Chondrocyte (in vitro differentiated cells): ENCODE data around the gene SPRN. TPM values are rescaled to one million over a fixed set of nuclear protein-coding genes. Genes with fewer than 3 reads are reported as not detected.

Experiments used
- DNase-seq: peaks from one replicate; pipeline ENCODE4 v3.0.0; 2021; ENCODE audit warnings: mixed read lengths, low spot score
- H3K27ac Mint-ChIP-seq: one replicate; pipeline ENCODE4 v1.8.0; 2021; ENCODE audit warnings: mild to moderate bottlenecking, moderate library complexity, mixed read lengths; ENCODE audit not compliant: unreplicated experiment
- H3K27me3 Mint-ChIP-seq: 2 replicates; pipeline ENCODE4 v1.8.0; 2021; ENCODE audit warnings: low read depth, mixed read lengths
- H3K36me3 Mint-ChIP-seq: 2 replicates; pipeline ENCODE4 v1.8.0; 2021; ENCODE audit warnings: low read depth, mixed read lengths
- H3K4me1 Mint-ChIP-seq: 2 replicates; pipeline ENCODE4 v1.8.0; 2021; ENCODE audit warnings: low read depth, mild to moderate bottlenecking, mixed read lengths
- H3K4me3 Mint-ChIP-seq: one replicate; pipeline ENCODE4 v1.8.0; 2021; ENCODE audit warnings: mild to moderate bottlenecking, moderate library complexity, mixed read lengths; ENCODE audit not compliant: unreplicated experiment
- H3K9me3 Mint-ChIP-seq: 2 replicates; pipeline ENCODE4 v1.8.0; 2021; ENCODE audit warnings: low read depth, mixed read lengths
- total RNA-seq: library from RNA; stranded (reverse); gene quantifications from 3 replicates; pipeline ENCODE4 v1.2.1, GENCODE V29; 2021
- TF ChIP-seq, protein P1 (sequence below): fragments of 200-600 bp; sonication (generic); IDR thresholded peaks from 2 replicates; pipeline ENCODE4 v1.5.0; 2021; ENCODE audit warnings: antibody characterized with exemption, mild to moderate bottlenecking, moderate library complexity

SPRN gene
- total RNA-seq, 1 donor from 2014 or later, result 6.5 TPM

DNA sequence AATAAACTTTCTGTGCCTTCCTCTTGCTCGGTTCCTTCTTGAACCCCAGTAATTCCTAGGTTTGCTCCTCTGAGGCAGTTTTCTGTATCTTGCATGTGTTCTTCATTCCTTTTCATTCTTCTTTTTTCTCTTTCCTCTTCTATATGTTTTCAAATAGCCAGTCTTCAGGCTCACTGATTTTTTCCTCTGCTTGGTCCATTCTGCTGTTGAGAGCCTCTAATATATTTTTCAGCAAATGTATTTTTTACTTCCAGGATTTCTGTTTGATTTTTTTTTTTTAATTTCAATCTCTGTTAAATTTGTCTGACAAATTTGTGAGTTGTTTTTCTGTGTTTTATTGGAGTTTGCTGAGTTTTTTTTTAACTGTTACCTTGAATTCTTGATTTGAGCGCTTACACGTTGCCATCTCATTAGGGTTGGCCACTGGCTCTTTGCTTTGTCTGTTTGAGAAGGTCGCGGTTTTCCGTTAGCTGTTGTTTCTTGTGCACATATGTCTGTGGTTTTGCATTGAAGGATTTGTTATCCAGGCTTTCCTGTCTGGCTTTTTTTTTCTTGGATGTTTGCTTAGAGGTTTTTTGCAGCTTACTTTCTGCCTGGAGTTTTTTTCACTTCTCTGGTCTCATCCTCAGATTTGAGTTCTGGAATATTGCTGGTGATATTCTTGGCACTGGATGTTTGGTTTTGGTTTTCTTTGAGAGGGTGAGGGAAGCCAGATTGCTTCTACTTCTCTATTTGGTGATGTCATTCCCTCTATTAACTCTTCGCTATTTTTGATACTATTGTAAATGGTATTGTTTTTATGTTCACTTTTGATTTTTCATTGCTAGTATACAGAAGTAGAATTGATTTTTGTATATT lies 12.7 kb downstream of the SPRN start:
- Mint-ChIP-seq H3K27me3 (no peaks in the 10 kb centered on the region), H3K4me1 (peaks cover 8% of the 10 kb centered on the region), H3K4me3 (no peak overlapping the region), H3K27ac (peak overlapping the region; percentile 19), H3K36me3 (peaks cover 57% of the 10 kb centered on the region), H3K9me3 (peaks cover 34% of the 10 kb centered on the region)
- TF ChIP-seq, protein P1, sequence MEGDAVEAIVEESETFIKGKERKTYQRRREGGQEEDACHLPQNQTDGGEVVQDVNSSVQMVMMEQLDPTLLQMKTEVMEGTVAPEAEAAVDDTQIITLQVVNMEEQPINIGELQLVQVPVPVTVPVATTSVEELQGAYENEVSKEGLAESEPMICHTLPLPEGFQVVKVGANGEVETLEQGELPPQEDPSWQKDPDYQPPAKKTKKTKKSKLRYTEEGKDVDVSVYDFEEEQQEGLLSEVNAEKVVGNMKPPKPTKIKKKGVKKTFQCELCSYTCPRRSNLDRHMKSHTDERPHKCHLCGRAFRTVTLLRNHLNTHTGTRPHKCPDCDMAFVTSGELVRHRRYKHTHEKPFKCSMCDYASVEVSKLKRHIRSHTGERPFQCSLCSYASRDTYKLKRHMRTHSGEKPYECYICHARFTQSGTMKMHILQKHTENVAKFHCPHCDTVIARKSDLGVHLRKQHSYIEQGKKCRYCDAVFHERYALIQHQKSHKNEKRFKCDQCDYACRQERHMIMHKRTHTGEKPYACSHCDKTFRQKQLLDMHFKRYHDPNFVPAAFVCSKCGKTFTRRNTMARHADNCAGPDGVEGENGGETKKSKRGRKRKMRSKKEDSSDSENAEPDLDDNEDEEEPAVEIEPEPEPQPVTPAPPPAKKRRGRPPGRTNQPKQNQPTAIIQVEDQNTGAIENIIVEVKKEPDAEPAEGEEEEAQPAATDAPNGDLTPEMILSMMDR, result no peak
- no peak for DNase-seq

DNA sequence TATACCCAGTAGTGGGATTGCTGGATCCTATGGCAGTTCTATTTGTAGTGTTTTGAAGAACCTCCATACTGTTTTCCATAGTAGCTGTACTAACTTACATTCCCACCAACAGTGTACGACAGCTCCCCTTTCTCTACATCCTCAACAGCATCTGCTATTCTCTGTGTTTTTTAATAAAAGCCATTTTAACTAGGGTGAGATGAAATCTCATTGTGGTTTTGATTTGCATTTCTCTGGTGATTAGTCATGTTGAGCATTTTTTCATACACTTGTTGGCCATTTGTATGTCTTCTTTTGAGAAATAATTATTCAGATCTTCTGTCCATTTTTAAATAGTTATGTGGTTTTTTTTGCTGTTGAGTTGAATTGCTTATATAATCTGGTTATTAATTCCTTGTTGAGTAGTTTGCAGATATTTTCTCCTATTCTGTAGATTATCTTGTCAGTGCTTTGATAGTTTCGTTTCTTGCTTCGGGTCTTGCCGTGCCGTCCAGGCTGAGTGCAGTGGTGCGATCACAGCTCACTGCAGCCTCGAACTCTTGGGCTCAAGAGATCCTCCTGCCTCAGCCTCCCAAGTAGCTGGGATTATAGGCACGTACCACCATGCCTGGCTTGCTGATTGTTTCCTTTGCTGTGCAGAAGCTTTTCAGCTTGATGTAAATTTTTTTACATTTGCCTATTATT lies 18.4 kb downstream of the SPRN start:
- Mint-ChIP-seq H3K36me3 (peaks cover 51% of the 10 kb centered on the region), H3K27ac (no peak overlapping the region)

DNA sequence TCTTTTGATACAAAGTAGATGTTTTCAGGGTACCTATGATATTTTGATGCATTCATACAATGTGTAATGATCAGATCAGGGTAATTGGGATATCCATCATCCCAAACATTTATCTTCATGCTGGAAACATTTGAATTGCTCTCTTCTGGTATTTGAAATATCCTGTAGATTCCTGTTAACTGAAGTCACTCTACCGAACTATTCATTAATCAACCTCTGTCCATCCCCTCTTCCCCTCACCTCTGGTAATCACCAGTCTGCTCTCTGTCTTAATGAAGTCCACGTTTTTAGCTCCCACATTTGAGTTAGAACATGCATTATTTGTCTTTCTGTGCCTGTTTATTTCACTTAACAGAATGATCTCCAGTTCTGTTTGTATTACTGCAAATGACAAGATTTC lies 19.2 kb downstream of the SPRN start:
- Mint-ChIP-seq H3K27me3 (no peaks in the 10 kb centered on the region), H3K9me3 (peaks cover 14% of the 10 kb centered on the region), H3K27ac (no peak overlapping the region), H3K4me3 (no peak overlapping the region), H3K4me1 (peaks cover 18% of the 10 kb centered on the region), H3K36me3 (peaks cover 49% of the 10 kb centered on the region)
- DNase-seq, result no peak
- TF ChIP-seq, protein P1, result no peak

More for the DNA sequence above, 18.4 kb downstream of the SPRN start:
- no peak overlapping the region for H3K4me3 Mint-ChIP-seq
- peaks cover 16% of the 10 kb centered on the region for H3K9me3 Mint-ChIP-seq
- H3K27me3 Mint-ChIP-seq, result no peaks in the 10 kb centered on the region
- no peak for DNase-seq
- peaks cover 18% of the 10 kb centered on the region for H3K4me1 Mint-ChIP-seq
- TF ChIP-seq, protein P1, result no peak

DNA sequence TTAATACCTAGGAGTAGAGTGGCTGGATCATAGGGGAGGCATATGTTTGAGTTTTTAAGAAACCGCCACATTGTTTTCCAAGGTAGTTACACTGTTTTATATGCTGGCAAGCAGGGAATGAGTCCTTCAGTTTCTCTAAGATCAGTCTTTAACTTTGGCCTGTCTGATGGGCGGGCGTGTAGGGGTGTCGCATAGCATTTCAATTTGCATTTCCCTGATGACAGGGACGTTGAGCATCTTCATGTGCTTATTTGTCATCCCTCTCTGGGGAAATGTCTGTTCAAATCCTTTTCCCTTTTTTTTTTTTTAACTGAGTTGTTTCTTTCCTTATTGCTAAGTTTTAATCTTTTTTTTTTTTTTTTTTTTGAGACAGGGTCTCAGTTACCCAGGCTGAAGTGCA lies 20.6 kb downstream of the SPRN start:
- no peak for DNase-seq
- H3K9me3 Mint-ChIP-seq, result peaks cover 8% of the 10 kb centered on the region
- no peaks in the 10 kb centered on the region for H3K27me3 Mint-ChIP-seq
- peaks cover 18% of the 10 kb centered on the region for H3K4me1 Mint-ChIP-seq
- H3K4me3 Mint-ChIP-seq, result no peak overlapping the region
- TF ChIP-seq, protein P1, result no peak
- peaks cover 42% of the 10 kb centered on the region for H3K36me3 Mint-ChIP-seq
- H3K27ac Mint-ChIP-seq, result no peak overlapping the region

DNA sequence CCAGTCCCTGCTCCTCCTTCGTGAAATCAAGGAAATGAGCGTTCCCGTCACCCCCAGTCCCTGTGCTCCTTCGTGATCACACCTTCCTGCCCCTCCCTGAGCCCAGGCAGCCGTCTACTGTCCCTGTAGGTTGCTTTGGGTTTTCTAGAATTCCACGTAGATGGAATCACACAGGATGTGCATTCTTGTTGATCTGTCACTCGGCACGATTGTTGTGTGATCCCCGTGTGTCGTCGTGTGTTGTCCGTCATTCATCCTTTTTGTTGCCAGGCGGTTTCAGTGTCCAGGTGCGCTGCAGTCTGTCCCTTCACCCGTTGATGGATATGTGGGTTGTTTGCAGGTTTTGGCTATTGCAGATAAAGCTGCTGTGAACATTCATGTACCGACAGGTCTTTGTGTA lies 21.1 kb downstream of the SPRN start:
- Mint-ChIP-seq H3K9me3 (peaks cover 4% of the 10 kb centered on the region), H3K4me1 (peaks cover 18% of the 10 kb centered on the region), H3K4me3 (no peak overlapping the region), H3K36me3 (peaks cover 39% of the 10 kb centered on the region), H3K27me3 (no peaks in the 10 kb centered on the region), H3K27ac (no peak overlapping the region)
- TF ChIP-seq, protein P1, result no peak
- no peak for DNase-seq
